Neural progenitor cell (in vitro differentiated cells): ENCODE results near the gene MFAP3L. TPM values are rescaled to one million over a fixed set of nuclear protein-coding genes. Genes with fewer than 3 reads are reported as not detected.

Experiments used
- DNase-seq: peaks from one replicate; pipeline ENCODE4 v3.0.0-alpha.2; 2016; ENCODE audit warnings: low spot score
- H2AFZ ChIP-seq: fragments of 200-600 bp; sonication (generic); replicated peaks from 2 replicates; pipeline ENCODE4 v1.6.1; 2016; ENCODE audit warnings: antibody characterized with exemption
- H3F3A ChIP-seq: fragments of 200-600 bp; sonication (generic); 2 replicates; pipeline ENCODE4 v1.6.1; 2016; ENCODE audit warnings: antibody characterized with exemption, low read depth
- H3K27ac ChIP-seq: fragments of 200-600 bp; sonication (generic); 2 replicates; pipeline ENCODE4 v1.5.1; 2016; ENCODE audit warnings: mild to moderate bottlenecking
- H3K27me3 ChIP-seq: fragments of 200-600 bp; sonication (generic); 2 replicates; pipeline ENCODE4 v1.6.1; 2016; ENCODE audit warnings: mild to moderate bottlenecking, moderate library complexity
- H3K36me3 ChIP-seq: fragments of 200-600 bp; sonication (generic); 2 replicates; pipeline ENCODE4 v1.5.1; 2016
- H3K4me1 ChIP-seq: fragments of 200-600 bp; sonication (generic); 2 replicates; pipeline ENCODE4 v1.6.1; 2016; ENCODE audit warnings: mixed run types
- H3K4me2 ChIP-seq: fragments of 200-600 bp; sonication (generic); 2 replicates; pipeline ENCODE4 v1.6.1; 2016
- H3K4me3 ChIP-seq: fragments of 200-600 bp; sonication (generic); 2 replicates; pipeline ENCODE4 v1.5.1; 2016
- H3K79me2 ChIP-seq: fragments of 200-600 bp; sonication (generic); 2 replicates; pipeline ENCODE4 v1.6.1; 2016; ENCODE audit warnings: low read depth
- H3K9ac ChIP-seq: fragments of 200-600 bp; sonication (generic); 2 replicates; pipeline ENCODE4 v1.6.1; 2016
- H3K9me3 ChIP-seq: fragments of 200-600 bp; sonication (generic); 2 replicates; pipeline ENCODE4 v1.5.1; 2016; ENCODE audit warnings: low read depth
- H4K20me1 ChIP-seq: fragments of 200-600 bp; sonication (generic); 2 replicates; pipeline ENCODE4 v1.6.1; 2016; ENCODE audit warnings: low read depth
- H3K27ac Mint-ChIP-seq: 3 replicates; pipeline ENCODE4 v1.8.0; 2021; ENCODE audit warnings: mixed read lengths
- H3K27me3 Mint-ChIP-seq: 2 replicates; pipeline ENCODE4 v1.8.0; 2022; ENCODE audit warnings: low read depth, mild to moderate bottlenecking, inconsistent platforms, moderate library complexity, mixed read lengths; ENCODE audit not compliant: insufficient read depth
- H3K36me3 Mint-ChIP-seq: 3 replicates; pipeline ENCODE4 v1.8.0; 2021; ENCODE audit warnings: mixed read lengths
- H3K4me1 Mint-ChIP-seq: 3 replicates; pipeline ENCODE4 v1.8.0; 2021; ENCODE audit warnings: mixed read lengths
- H3K4me3 Mint-ChIP-seq: 3 replicates; pipeline ENCODE4 v1.8.0; 2021; ENCODE audit warnings: mild to moderate bottlenecking, moderate library complexity, mixed read lengths
- H3K9me3 Mint-ChIP-seq: 3 replicates; pipeline ENCODE4 v1.8.0; 2020; ENCODE audit warnings: mixed read lengths
- CTCF ChIP-seq: fragments of 200-600 bp; sonication (generic); IDR thresholded peaks from 2 replicates; pipeline ENCODE4 v1.5.1; 2017; ENCODE audit warnings: antibody characterized with exemption, mild to moderate bottlenecking
- EZH2 ChIP-seq: fragments of 200-600 bp; sonication (generic); IDR thresholded peaks from 2 replicates; pipeline ENCODE4 v1.6.1; 2017; ENCODE audit warnings: antibody characterized with exemption, mild to moderate bottlenecking, moderate library complexity
- EZH2phosphoT487 ChIP-seq: fragments of 200-600 bp; sonication (generic); IDR thresholded peaks from 2 replicates; pipeline ENCODE4 v1.6.1; 2017; ENCODE audit warnings: antibody characterized with exemption
- total RNA-seq: library from RNA; depleted of rRNA; stranded (reverse); fragments of >200 nt; gene quantifications from 2 replicates; pipeline ENCODE4 v1.2.3, GENCODE V29; 2015; ENCODE audit warnings: low replicate concordance

Gene MFAP3L
- total RNA-seq, 1 donor from 2014 or later, result 30.7 TPM

DNA sequence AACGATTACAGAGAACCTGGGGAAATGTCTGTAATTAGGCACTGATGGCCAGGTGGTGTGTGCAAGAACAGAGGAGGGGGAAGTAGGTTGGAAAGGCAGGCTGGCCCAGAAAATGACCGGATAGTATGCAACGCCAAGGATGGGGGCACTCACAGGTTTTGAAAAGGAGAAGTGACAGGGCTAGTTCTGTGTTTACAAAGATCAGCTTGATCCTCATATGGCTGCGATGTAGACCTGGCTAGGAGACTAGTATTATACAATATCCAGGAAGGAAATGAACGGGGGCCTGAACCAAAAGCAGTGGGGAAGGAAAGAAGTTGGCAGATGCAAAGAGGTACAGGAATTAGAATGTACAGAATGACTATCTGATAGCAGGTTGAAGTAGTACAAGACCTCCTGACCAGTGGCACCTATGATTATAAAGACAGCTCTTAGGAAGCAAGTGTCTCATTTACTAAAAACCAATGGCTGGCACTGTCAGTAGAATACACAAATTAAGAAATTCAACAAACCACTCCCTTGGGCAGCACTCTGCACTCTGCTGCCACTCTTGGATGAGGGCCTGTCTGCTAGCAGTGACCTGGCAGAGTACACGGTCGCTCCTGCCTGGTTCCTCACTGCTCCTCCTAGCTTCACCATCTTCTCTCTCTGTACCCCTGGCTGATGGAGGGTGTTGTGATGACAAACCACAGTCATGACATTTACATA lies 14.1 kb downstream of the MFAP3L start:
- Histone ChIP-seq H3K27ac (no peak overlapping the region), H4K20me1 (no peaks in the 10 kb centered on the region), H3K4me3 (no peak overlapping the region), H3K4me1 (peaks cover 32% of the 10 kb centered on the region), H2AFZ (no peak overlapping the region), H3K9ac (no peak overlapping the region), H3K27me3 (no peaks in the 10 kb centered on the region), H3K4me2 (no peak overlapping the region), H3K79me2 (peaks cover 9% of the 10 kb centered on the region), H3K36me3 (no peaks in the 10 kb centered on the region), H3K9me3 (no peaks in the 10 kb centered on the region), H3F3A (no peaks in the 10 kb centered on the region)
- no peak overlapping the region for H3K27ac Mint-ChIP-seq
- H3K4me3 Mint-ChIP-seq, result no peak overlapping the region
- H3K27me3 Mint-ChIP-seq, result peaks cover 3% of the 10 kb centered on the region
- peaks cover 36% of the 10 kb centered on the region for H3K4me1 Mint-ChIP-seq
- no peak for DNase-seq
- peaks cover 8% of the 10 kb centered on the region for H3K9me3 Mint-ChIP-seq
- peaks cover 3% of the 10 kb centered on the region for H3K36me3 Mint-ChIP-seq
- TF ChIP-seq CTCF (no peak), EZH2phosphoT487 (no peak), EZH2 (no peak)

GRCh38 chr4:170009291-170009690 lies 16.9 kb downstream of the MFAP3L start:
- H2AFZ ChIP-seq, result no peak overlapping the region
- peak; percentile 29 for DNase-seq
- H3K36me3 Mint-ChIP-seq, result peaks cover 3% of the 10 kb centered on the region

GRCh38 chr4:170008801-170009200 lies 17.4 kb downstream of the MFAP3L start:
- Mint-ChIP-seq H3K9me3 (peaks cover 8% of the 10 kb centered on the region), H3K27me3 (peaks cover 3% of the 10 kb centered on the region), H3K36me3 (peaks cover 3% of the 10 kb centered on the region), H3K4me3 (no peak overlapping the region), H3K4me1 (peaks cover 22% of the 10 kb centered on the region), H3K27ac (no peak overlapping the region)
- Histone ChIP-seq H3K9ac (no peak overlapping the region), H3K79me2 (peaks cover 13% of the 10 kb centered on the region), H3K4me3 (no peak overlapping the region), H3K4me2 (no peak overlapping the region), H3K36me3 (no peaks in the 10 kb centered on the region), H4K20me1 (no peaks in the 10 kb centered on the region), H3F3A (peaks cover 27% of the 10 kb centered on the region), H2AFZ (no peak overlapping the region), H3K4me1 (peaks cover 48% of the 10 kb centered on the region), H3K9me3 (no peaks in the 10 kb centered on the region), H3K27me3 (no peaks in the 10 kb centered on the region), H3K27ac (no peak overlapping the region)
- no peak for DNase-seq
- no peak for TF ChIP-seq EZH2phosphoT487

More at GRCh38 chr4:170009291-170009690, 16.9 kb downstream of the MFAP3L start:
- peaks cover 22% of the 10 kb centered on the region for H3F3A ChIP-seq
- Mint-ChIP-seq H3K27me3 (peaks cover 3% of the 10 kb centered on the region), H3K4me3 (no peak overlapping the region), H3K9me3 (peaks cover 8% of the 10 kb centered on the region), H3K27ac (no peak overlapping the region), H3K4me1 (peaks cover 25% of the 10 kb centered on the region)
- H3K9ac ChIP-seq, result no peak overlapping the region
- peak overlapping the region; percentile 1 for H3K4me2 ChIP-seq
- no peaks in the 10 kb centered on the region for H3K27me3 ChIP-seq
- no peak overlapping the region for H3K27ac ChIP-seq
- no peaks in the 10 kb centered on the region for H4K20me1 ChIP-seq
- no peak overlapping the region for H3K4me3 ChIP-seq
- no peaks in the 10 kb centered on the region for H3K9me3 ChIP-seq
- peaks cover 13% of the 10 kb centered on the region for H3K79me2 ChIP-seq
- no peaks in the 10 kb centered on the region for H3K36me3 ChIP-seq
- H3K4me1 ChIP-seq, result peaks cover 44% of the 10 kb centered on the region
- TF ChIP-seq CTCF (no peak), EZH2phosphoT487 (no peak), EZH2 (no peak)

DNA sequence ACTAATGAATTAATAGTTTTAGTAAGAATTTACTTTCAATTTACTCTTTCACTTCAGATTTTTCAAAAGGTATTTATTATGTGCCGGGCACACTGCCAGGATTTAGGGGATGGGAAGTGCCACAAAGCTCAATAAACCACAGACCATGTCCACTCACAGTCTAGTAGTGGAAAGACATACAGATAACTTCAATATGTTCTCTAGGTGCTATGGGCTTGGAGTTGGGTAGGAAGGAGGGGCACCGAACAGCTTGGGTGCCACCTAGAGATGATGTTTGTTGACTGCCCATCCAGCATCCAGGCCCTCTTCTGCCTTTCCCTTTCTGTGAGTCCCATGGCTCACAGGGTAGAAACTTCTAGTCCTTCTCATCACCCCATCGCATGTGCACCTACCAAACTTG lies 17.8 kb downstream of the MFAP3L start:
- Mint-ChIP-seq H3K4me3 (no peak overlapping the region), H3K27me3 (peaks cover 3% of the 10 kb centered on the region), H3K27ac (no peak overlapping the region), H3K4me1 (peaks cover 20% of the 10 kb centered on the region), H3K36me3 (peaks cover 3% of the 10 kb centered on the region), H3K9me3 (peaks cover 8% of the 10 kb centered on the region)
- H3K9me3 ChIP-seq, result no peaks in the 10 kb centered on the region
- H3K4me1 ChIP-seq, result peaks cover 53% of the 10 kb centered on the region
- TF ChIP-seq EZH2 (no peak), EZH2phosphoT487 (no peak)
- H3F3A ChIP-seq, result peaks cover 31% of the 10 kb centered on the region
- no peaks in the 10 kb centered on the region for H3K27me3 ChIP-seq
- no peaks in the 10 kb centered on the region for H3K36me3 ChIP-seq
- H4K20me1 ChIP-seq, result no peaks in the 10 kb centered on the region
- DNase-seq, result no peak
- H3K27ac ChIP-seq, result no peak overlapping the region
- H3K79me2 ChIP-seq, result peaks cover 13% of the 10 kb centered on the region
- peak overlapping the region; percentile 6 for H3K4me2 ChIP-seq
- H2AFZ ChIP-seq, result no peak overlapping the region
- H3K9ac ChIP-seq, result no peak overlapping the region
- no peak overlapping the region for H3K4me3 ChIP-seq
